ENCODE data around the gene GALNT5. TPM values are rescaled to one million over a fixed set of nuclear protein-coding genes. Genes with fewer than 3 reads are reported as not detected.
"Not testable (repeated sequence)": the region's sequence is repeated elsewhere in the genome, so short reads cannot be mapped to it uniquely, and the experiment has no call there.

Gene GALNT5
- total and polyA plus RNA-seq, 2 donors (not counting 3 experiments of a cell fraction or from before 2014, with no cell fraction given), result not detected

GRCh38 chr2:157223624-157224205, 33.8 kb upstream of the GALNT5 start:
- no peak overlapping the region for H3K27ac ChIP-seq (ENCODE audit: insufficient read depth, low read depth, low read length)
- FAIRE-seq, result no peak
- intact Hi-C loops (cut with micrococcal nuclease), result no loop called here

GRCh38 chr2:157224448-157224847, 33.1 kb upstream of the GALNT5 start:
- not testable (repeated sequence) for H3K4me3 ChIP-seq (replicated peaks in 1 of 3; ENCODE audit: insufficient read depth in 1 of 3, low read depth in 1 of 3, low read length in 3 of 3)

More at GRCh38 chr2:157223624-157224205, 33.8 kb upstream of the GALNT5 start:
- Histone ChIP-seq H3K9me3 (replicated peaks; ENCODE audit: control insufficient read depth, insufficient read depth, low read length) (no peaks in the 10 kb centered on the region), H3K9me1 (replicated peaks; ENCODE audit: control insufficient read depth, extremely low read depth, insufficient read depth, low read length) (no peaks in the 10 kb centered on the region), H3K79me2 (ENCODE audit: control insufficient read depth, insufficient read depth, low read length) (no peaks in the 10 kb centered on the region), H3K36me3 (ENCODE audit: control insufficient read depth in 2 of 2, extremely low read depth in 1 of 2, insufficient read depth in 2 of 2, low read length in 2 of 2) (no peaks in the 10 kb centered on the region), H3K27me3 (ENCODE audit: control insufficient read depth in 2 of 2, insufficient read depth in 2 of 2, low read length in 2 of 2) (no peaks in the 10 kb centered on the region), H3K4me2 (ENCODE audit: insufficient read depth, low read length) (no peak overlapping the region), H3K9ac (replicated peaks; ENCODE audit: extremely low read depth, insufficient read depth, low read length) (no peak overlapping the region), H4K20me1 (replicated peaks; ENCODE audit: control insufficient read depth, extremely low read depth, insufficient read depth, low read length) (no peaks in the 10 kb centered on the region), H3K4me1 (ENCODE audit: control insufficient read depth, extremely low read depth, insufficient read depth, low read length) (no peaks in the 10 kb centered on the region), H3K4me3 (replicated peaks in 1 of 3; ENCODE audit: insufficient read depth in 1 of 3, low read depth in 1 of 3, low read length in 3 of 3) (no peak overlapping the region), H2AFZ (ENCODE audit: low read depth, low read length) (no peak overlapping the region)
- POLR2A ChIA-PET, result no interaction called here
- CTCF ChIA-PET, result no interaction called here
- DNase-seq (ENCODE audit: low read depth, low spot score), result no peak
- no TSS peak for BruUV-seq (replicated peaks)
- TF ChIP-seq POLR2AphosphoS5 (IDR thresholded peaks at IDR 0.05; ENCODE audit: insufficient read depth, low read depth, low read length), result no peak
- no peak for TF ChIP-seq MYC (IDR thresholded peaks at IDR 0.05; ENCODE audit: low read depth, low read length)
- no peak for TF ChIP-seq FOS (IDR thresholded peaks at IDR 0.05; ENCODE audit: borderline replicate concordance, insufficient read depth, low read length)
- no peak for TF ChIP-seq POLR2A (IDR thresholded peaks at IDR 0.05; ENCODE audit: low read depth, low read length)
- no peak for TF ChIP-seq MAX (IDR thresholded peaks at IDR 0.05; ENCODE audit: insufficient read depth, insufficient read length)
- no peak for TF ChIP-seq JUN (IDR thresholded peaks at IDR 0.05; ENCODE audit: borderline replicate concordance, insufficient read depth, insufficient read length, low read depth)
- TF ChIP-seq CTCF (IDR thresholded peaks at IDR 0.05; ENCODE audit: extremely low read depth in 1 of 2, insufficient read depth in 1 of 2, low read depth in 1 of 2, low read length in 2 of 2), result no peak
- dilution Hi-C loops (cut with MboI; ENCODE audit: extremely low pct_ligation_motif_present, low sequenced_read_pairs), result no loop called here

More at GRCh38 chr2:157224448-157224847, 33.1 kb upstream of the GALNT5 start:
- H3K4me1 ChIP-seq (ENCODE audit: control insufficient read depth, extremely low read depth, insufficient read depth, low read length); H3K4me2 ChIP-seq (ENCODE audit: insufficient read depth, low read length); H3K9me3 ChIP-seq (replicated peaks; ENCODE audit: control insufficient read depth, insufficient read depth, low read length); intact Hi-C loops (cut with micrococcal nuclease); H2AFZ ChIP-seq (ENCODE audit: low read depth, low read length); H3K27me3 ChIP-seq (ENCODE audit: control insufficient read depth in 2 of 2, insufficient read depth in 2 of 2, low read length in 2 of 2); POLR2A ChIA-PET; H3K27ac ChIP-seq (ENCODE audit: insufficient read depth, low read depth, low read length); H3K9ac ChIP-seq (replicated peaks; ENCODE audit: extremely low read depth, insufficient read depth, low read length); H3K79me2 ChIP-seq (ENCODE audit: control insufficient read depth, insufficient read depth, low read length); DNase-seq (ENCODE audit: low read depth, low spot score); FAIRE-seq; H4K20me1 ChIP-seq (replicated peaks; ENCODE audit: control insufficient read depth, extremely low read depth, insufficient read depth, low read length); H3K9me1 ChIP-seq (replicated peaks; ENCODE audit: control insufficient read depth, extremely low read depth, insufficient read depth, low read length); dilution Hi-C loops (cut with MboI; ENCODE audit: extremely low pct_ligation_motif_present, low sequenced_read_pairs); BruUV-seq (replicated peaks); H3K36me3 ChIP-seq (ENCODE audit: control insufficient read depth in 2 of 2, extremely low read depth in 1 of 2, insufficient read depth in 2 of 2, low read length in 2 of 2): not testable (repeated sequence)
- CTCF ChIA-PET, result interaction anchor here (1.5 kb wide), 1 partner anchor 1848 kb away, joined by 3 read pairs; no protein-coding TSS in a partner anchor
